Subcutaneous adipose tissue (tissue), 4 donors: ENCODE measurements around the gene FEM1A. TPM values are rescaled to one million over a fixed set of nuclear protein-coding genes. Genes with fewer than 3 reads are reported as not detected.

Experiments
- total RNA-seq, 4 donors: library from RNA; depleted of rRNA; stranded (reverse); fragments of >200 nt; gene quantifications; one replicate each; pipeline ENCODE4 v1.1.0, GENCODE V29; 2016
- TF ChIP-seq, protein P1 (sequence below): fragments of 450-650 bp; IDR thresholded peaks from one replicate; pipeline ENCODE4 v1.5.1; 2016; ENCODE audit warnings: low read depth, mild to moderate bottlenecking, control low read depth, antibody characterized with exemption, moderate library complexity

FEM1A gene
- total RNA-seq, 4 donors from 2014 or later = 7.3 to 14.5 (median 8.0) TPM

DNA sequence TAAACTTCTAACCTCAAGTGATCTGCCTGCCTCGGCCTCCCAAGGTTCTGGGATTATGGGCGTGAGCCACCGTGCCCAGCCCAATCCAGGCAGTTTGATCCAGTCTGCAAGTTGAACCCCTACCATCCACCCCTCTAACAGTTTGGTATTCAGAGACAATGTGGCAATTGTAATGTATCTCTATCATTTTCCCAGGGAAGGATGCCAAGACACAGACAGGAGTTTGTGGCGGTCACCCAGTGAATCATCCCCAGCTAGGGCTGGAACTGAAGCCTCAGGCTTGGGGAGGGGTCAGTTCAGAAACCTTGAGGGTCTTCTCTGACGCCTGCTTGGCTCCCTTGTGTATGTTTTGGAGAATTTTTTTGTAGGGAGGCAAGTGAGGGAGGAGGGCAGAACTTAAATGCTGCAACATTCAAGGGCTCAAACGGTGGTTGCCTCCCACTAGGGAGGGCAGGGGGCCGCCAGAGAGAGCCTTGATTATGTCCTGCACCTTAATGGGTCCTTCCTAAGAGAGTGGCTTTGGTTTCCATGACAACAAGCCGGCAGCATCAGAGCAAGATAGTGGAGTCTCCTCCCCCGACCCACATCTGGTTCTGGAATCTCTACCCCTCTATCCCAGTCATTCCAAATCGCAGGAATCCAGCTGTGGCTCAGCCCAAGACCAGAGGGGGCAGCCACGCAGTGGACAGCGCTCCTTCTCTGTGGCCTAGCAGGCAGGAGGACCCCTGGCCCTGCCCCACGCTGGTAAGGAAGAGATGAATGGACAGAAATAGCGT, 14.9 kb upstream of the FEM1A start:
- TF ChIP-seq, protein P1, sequence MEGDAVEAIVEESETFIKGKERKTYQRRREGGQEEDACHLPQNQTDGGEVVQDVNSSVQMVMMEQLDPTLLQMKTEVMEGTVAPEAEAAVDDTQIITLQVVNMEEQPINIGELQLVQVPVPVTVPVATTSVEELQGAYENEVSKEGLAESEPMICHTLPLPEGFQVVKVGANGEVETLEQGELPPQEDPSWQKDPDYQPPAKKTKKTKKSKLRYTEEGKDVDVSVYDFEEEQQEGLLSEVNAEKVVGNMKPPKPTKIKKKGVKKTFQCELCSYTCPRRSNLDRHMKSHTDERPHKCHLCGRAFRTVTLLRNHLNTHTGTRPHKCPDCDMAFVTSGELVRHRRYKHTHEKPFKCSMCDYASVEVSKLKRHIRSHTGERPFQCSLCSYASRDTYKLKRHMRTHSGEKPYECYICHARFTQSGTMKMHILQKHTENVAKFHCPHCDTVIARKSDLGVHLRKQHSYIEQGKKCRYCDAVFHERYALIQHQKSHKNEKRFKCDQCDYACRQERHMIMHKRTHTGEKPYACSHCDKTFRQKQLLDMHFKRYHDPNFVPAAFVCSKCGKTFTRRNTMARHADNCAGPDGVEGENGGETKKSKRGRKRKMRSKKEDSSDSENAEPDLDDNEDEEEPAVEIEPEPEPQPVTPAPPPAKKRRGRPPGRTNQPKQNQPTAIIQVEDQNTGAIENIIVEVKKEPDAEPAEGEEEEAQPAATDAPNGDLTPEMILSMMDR = no peak

DNA sequence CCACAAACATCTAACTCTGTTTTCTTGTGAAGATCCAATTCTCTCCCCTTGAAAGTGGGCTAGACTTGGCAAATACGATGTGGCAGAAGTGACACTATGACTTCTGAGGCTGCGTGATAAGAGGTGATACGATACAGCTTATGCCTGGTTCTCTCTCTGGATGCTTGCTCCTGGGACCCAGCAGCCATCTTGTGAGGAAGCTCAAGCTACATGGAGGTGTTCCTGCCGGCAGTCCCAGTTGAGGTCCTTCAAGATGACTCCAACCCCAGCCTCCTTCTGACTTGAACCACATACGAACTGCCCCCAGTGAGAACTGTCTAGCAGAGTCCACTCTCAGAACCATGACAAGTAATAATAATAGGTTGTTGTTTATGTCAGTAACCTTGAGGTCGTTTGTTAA, 10.7 kb upstream of the FEM1A start:
- TF ChIP-seq, protein P1 = no peak

DNA sequence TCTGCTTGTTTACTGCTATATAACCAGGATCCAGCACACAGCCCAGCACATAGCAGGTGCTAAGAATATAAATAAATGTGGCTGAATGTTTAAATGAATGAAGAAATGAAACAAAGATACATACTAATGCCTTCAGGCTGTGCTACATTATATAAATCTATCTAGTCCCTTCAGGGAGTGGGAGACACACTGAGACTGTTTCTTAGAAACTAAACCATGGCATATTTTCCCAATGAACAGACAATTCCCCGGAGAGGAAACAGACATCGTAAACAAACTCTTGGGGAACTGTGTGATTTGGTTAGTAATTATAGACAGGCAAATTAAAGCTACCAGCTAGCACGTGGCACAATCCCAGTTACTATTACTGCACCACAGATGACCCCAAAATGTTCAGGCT, 9.7 kb upstream of the FEM1A start:
- TF ChIP-seq, protein P1 = no peak

DNA sequence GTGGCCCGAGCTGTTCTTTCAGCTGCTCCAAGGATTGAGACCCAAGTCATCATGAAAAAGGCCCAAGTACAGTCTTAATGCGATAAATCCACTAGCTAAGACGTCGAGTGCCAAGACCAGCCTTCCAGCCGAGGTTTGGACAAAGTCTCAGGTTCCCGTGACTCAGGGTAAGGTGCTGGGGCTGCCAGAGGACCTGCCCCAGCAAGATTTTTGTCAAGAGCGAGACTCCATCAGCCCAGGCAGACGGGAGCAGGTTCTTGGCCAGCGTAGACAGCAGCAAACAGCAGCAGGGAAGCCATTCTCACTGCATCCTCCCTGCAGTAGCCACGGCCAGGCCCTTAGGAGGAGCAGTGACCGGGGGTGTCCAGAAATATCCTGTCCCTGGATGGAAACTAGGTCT, 3.4 kb downstream of the FEM1A start:
- TF ChIP-seq, protein P1 = no peak

DNA sequence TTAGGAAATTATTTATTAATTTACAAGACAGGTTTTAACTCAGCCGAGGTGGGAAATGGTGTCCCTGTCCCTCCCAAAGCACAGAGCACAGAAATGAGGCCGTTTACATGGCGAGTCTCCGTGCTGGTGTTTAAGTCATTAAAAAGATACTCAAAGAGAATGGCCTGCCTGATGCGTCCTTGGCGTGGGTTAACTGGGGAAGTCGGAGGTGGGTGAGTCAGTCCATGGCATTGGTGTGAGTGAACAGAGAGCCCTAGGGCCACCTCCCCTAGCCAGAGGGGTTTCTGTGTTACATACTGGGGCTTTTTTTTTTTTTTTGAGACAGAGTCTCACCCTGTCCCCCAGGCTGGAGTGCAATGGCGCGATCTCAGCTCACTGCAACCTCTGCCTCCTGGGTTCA, 3.9 kb downstream of the FEM1A start:
- TF ChIP-seq, protein P1 = no peak

DNA sequence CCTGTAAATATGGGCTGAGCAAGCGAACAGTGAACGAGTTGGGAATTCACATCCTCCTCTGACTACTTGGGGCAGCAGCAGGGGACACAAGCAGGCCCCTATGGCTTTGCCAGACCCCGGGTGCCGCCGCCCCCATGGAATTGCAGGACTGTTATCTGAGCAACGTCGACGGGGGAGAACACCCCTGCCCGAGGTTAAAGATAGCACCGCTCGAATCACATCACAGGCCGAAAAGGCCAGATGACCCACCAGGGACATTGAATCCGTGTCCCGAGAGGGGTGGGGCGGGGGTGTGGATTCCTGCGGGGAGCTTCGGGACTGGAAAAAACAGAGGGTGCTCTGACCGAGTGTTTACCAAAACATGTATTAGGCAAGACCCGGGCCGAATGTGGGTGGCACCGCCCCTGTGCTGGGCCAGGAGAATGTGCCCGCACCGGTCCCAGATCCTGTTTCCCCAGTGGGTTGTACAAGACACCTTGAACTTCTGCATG, 9.1 kb downstream of the FEM1A start:
- TF ChIP-seq, protein P1 = no peak

DNA sequence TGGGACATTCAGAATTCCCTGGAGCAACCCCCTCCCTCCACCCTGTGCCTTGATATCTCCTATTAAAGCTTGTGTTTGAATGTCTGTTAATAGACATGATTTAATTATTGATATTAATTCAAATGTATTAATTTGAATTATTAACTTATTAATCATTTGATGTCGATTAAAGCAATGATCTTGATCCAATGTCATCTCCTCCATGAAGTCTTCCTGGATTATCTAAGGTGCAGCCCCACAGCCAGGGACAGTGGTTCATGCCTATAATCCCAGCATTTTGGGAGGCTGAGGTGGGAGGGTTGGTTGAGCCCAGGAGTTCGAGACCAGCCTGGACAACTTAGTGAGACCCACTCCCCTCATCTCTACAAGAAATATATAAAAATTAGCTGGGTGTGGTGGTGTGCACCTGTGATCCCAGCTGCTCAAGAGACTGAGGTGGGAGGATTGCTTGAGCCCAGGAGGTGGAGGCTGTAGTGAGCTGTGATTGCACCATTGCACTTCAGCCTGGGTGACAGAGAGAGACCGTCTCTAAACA, 9.6 kb downstream of the FEM1A start:
- TF ChIP-seq, protein P1 = no peak
